SU-DHL-6 (cell line): ENCODE results near the gene PATE4.
A peak's percentile ranks its signal among the peaks of the same experiment; 100 is the strongest.

ENCODE experiments used
- H2AFZ ChIP-seq: fragments of 200-600 bp; sonication (generic); 2 replicates; pipeline ENCODE4 v1.6.1; 2014; ENCODE audit warnings: low read depth, mild to moderate bottlenecking, moderate library complexity, mixed read lengths, antibody characterized with exemption, low read length; ENCODE audit not compliant: severe bottlenecking
- H3F3A ChIP-seq: fragments of 200-600 bp; shearing (Covaris generic); 2 replicates; pipeline ENCODE4 v1.6.0; 2016; ENCODE audit warnings: antibody characterized with exemption, mild to moderate bottlenecking; ENCODE audit not compliant: insufficient read depth
- H3K27ac ChIP-seq: fragments of 200-600 bp; sonication (generic); 2 replicates; pipeline ENCODE4 v1.5.1; 2016; ENCODE audit warnings: low read depth, mild to moderate bottlenecking, low read length, moderate library complexity, mixed read lengths
- H3K27me3 ChIP-seq: fragments of 200-600 bp; sonication (generic), shearing (Covaris generic); 2 replicates; pipeline ENCODE4 v1.6.0; 2014; ENCODE audit warnings: mild to moderate bottlenecking, low read length
- H3K36me3 ChIP-seq: fragments of 200-600 bp; sonication (generic); 2 replicates; pipeline ENCODE4 v1.6.1; 2014; ENCODE audit warnings: mild to moderate bottlenecking, low read length, mixed read lengths
- H3K4me2 ChIP-seq: fragments of 300-600, 200-600 bp; shearing (Covaris generic), sonication (generic); 2 replicates; pipeline ENCODE4 v1.6.0; 2014; ENCODE audit warnings: low read length, low read depth, mild to moderate bottlenecking; ENCODE audit not compliant: poor library complexity, severe bottlenecking
- H3K4me3 ChIP-seq: fragments of 200-600 bp; sonication (generic); 2 replicates; pipeline ENCODE4 v1.5.1; 2014; ENCODE audit warnings: antibody characterized with exemption, low read length, mild to moderate bottlenecking, mixed read lengths; ENCODE audit not compliant: insufficient read depth, poor library complexity, severe bottlenecking
- H3K79me2 ChIP-seq: fragments of 200-600 bp; sonication (generic); 2 replicates; pipeline ENCODE4 v1.6.1; 2014; ENCODE audit warnings: mild to moderate bottlenecking, low read length, moderate library complexity; ENCODE audit not compliant: insufficient read depth
- H3K9ac ChIP-seq: fragments of 200-600 bp; sonication (generic); 2 replicates; pipeline ENCODE4 v1.7.0; 2014; ENCODE audit warnings: mild to moderate bottlenecking, low read length
- H3K9me2 ChIP-seq: fragments of 200-600 bp; sonication (generic); replicated peaks from 2 replicates; pipeline ENCODE4 v1.6.1; 2014; ENCODE audit warnings: low read length; ENCODE audit not compliant: insufficient read depth
- H3K9me3 ChIP-seq: fragments of 200-600 bp; sonication (generic); 2 replicates; pipeline ENCODE4 v1.6.1; 2014; ENCODE audit warnings: low read length, mixed read lengths; ENCODE audit not compliant: insufficient read depth
- H4K20me1 ChIP-seq: fragments of 200-600 bp; sonication (generic); 2 replicates; pipeline ENCODE4 v1.6.1; 2014; ENCODE audit warnings: low read depth, mild to moderate bottlenecking, antibody characterized with exemption, low read length, moderate library complexity, mixed read lengths
- EZH2phosphoT487 ChIP-seq: fragments of 200-600 bp; sonication (generic), shearing (Covaris generic); conservative IDR thresholded peaks from 2 replicates; pipeline ENCODE4 v1.6.1; 2018; ENCODE audit warnings: mild to moderate bottlenecking, antibody characterized with exemption, low read length, moderate library complexity, mixed read lengths
- TF ChIP-seq, protein P1 (sequence below): fragments of 200-600 bp; sonication (generic); IDR thresholded peaks from one replicate; pipeline ENCODE4 v1.5.1; 2017; ENCODE audit warnings: antibody characterized with exemption, mild to moderate bottlenecking, low read length, moderate library complexity; ENCODE audit not compliant: insufficient read depth, poor library complexity, severe bottlenecking

Gene PATE4

DNA sequence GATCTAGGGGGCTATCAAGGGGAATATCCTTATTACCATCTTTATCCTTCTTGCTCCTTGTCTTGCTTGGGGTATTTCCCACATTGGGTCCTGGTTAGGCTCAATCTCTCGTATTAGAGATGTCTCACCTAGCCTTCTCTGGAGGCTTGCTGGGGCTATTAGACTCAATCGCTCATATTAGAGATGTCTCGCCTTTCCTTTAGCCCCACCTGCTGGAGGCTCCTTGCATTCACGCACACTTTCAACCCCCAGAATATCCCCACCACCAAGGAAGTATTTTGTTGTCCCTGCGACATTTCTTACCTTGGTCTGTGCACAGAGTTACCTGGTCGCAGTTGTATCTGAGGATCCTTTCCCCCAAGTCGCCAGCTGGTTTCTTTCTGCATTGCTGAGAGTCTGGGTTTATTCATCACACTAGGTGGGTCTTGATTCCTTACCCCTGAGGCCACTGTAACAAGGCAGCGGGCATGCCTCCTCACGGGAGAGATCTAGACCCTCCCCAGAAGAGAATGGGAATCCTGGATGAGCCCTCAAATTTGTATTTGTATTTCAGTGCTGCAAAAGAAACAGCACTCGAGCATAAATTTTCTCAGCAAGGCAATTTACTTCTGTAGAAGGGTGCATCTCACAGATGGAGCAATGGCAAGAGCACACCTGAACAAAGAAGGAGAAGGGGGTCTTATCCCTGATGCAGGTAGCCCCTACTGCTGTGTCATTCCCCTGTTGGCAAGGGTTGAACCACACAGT is 38.4 kb downstream of the PATE4 start:
- Histone ChIP-seq H3K9ac (no peak overlapping the region), H3K27me3 (no peaks in the 10 kb centered on the region), H3K4me2 (no peak overlapping the region), H3K27ac (no peak overlapping the region), H3K79me2 (no peaks in the 10 kb centered on the region), H3K9me3 (no peaks in the 10 kb centered on the region), H4K20me1 (no peaks in the 10 kb centered on the region), H3K4me3 (no peak overlapping the region), H3F3A (no peaks in the 10 kb centered on the region), H3K9me2 (no peaks in the 10 kb centered on the region), H3K36me3 (no peaks in the 10 kb centered on the region), H2AFZ (no peak overlapping the region)
- no peak for TF ChIP-seq EZH2phosphoT487
- TF ChIP-seq, protein P1, sequence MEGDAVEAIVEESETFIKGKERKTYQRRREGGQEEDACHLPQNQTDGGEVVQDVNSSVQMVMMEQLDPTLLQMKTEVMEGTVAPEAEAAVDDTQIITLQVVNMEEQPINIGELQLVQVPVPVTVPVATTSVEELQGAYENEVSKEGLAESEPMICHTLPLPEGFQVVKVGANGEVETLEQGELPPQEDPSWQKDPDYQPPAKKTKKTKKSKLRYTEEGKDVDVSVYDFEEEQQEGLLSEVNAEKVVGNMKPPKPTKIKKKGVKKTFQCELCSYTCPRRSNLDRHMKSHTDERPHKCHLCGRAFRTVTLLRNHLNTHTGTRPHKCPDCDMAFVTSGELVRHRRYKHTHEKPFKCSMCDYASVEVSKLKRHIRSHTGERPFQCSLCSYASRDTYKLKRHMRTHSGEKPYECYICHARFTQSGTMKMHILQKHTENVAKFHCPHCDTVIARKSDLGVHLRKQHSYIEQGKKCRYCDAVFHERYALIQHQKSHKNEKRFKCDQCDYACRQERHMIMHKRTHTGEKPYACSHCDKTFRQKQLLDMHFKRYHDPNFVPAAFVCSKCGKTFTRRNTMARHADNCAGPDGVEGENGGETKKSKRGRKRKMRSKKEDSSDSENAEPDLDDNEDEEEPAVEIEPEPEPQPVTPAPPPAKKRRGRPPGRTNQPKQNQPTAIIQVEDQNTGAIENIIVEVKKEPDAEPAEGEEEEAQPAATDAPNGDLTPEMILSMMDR = peak; percentile 24

DNA sequence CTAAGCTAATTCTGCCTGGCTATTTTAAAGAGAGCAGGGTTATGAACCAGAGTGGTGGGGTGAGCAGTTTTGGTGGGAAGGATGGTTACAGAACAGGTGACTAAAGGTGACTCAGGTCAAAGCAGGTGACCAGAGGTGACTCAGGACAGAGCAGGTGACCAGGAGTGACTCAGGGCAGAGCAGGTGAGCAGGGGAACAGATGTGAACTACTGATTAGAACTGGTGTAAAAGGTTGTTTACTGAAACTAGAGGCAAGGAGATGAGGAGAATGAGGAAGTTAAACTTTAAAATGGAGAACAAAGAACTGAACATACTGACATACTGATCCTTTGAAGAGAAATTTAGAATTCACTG is 39.0 kb downstream of the PATE4 start:
- Histone ChIP-seq H3K4me2 (no peak overlapping the region), H3K9me2 (no peaks in the 10 kb centered on the region), H3K4me3 (no peak overlapping the region), H2AFZ (no peak overlapping the region), H4K20me1 (no peaks in the 10 kb centered on the region), H3F3A (no peaks in the 10 kb centered on the region), H3K9me3 (no peaks in the 10 kb centered on the region), H3K36me3 (no peaks in the 10 kb centered on the region), H3K79me2 (no peaks in the 10 kb centered on the region), H3K27ac (no peak overlapping the region), H3K9ac (no peak overlapping the region), H3K27me3 (no peaks in the 10 kb centered on the region)
- no peak for TF ChIP-seq EZH2phosphoT487
- TF ChIP-seq, protein P1 = no peak

DNA sequence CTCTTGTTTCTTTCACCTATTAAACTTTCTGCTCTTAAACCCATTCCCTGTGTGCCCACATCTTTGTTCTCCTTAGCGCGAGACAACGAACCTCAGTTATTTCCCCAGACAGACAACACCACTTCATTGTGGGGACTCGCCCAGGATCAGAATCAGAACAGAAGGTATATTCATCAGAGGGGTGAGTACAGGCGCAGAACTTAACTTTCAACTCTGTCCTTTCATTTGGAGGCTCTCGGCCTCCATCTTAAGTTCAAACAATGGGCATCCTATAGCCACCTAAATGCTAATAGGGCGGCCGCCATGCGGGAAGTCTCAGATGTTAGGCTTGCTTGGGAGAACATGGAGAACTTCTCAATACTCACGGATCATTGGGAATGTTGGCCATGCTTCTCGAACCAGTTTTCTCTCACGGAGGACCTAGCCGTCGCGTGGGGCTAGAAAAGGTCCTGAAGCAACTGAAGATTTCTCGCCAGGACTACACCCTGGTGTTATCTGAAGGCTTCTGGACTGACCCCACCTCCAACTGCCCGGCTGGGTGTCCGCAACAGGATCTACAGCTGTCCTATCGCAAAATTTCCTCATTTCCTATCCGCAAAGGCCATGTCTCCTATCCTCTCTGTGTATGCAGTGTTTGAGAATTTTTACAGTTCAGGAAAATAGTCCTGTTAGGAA is 40.9 kb downstream of the PATE4 start:
- Histone ChIP-seq H3K4me3 (no peak overlapping the region), H3K27ac (no peak overlapping the region), H3K9me2 (no peaks in the 10 kb centered on the region), H3K36me3 (no peaks in the 10 kb centered on the region), H4K20me1 (no peaks in the 10 kb centered on the region), H3K27me3 (no peaks in the 10 kb centered on the region), H2AFZ (no peak overlapping the region), H3K9ac (no peak overlapping the region), H3K4me2 (no peak overlapping the region), H3F3A (no peaks in the 10 kb centered on the region), H3K9me3 (no peaks in the 10 kb centered on the region), H3K79me2 (no peaks in the 10 kb centered on the region)
- TF ChIP-seq, protein P1 = no peak
- no peak for TF ChIP-seq EZH2phosphoT487
